Spleen (tissue), 7 donors: Measurements from ENCODE around the gene MAT2B.

Experiments used
- POLR2A ChIP-seq, 3 donors: fragments of 450-650 bp; IDR thresholded peaks; one replicate each; pipeline ENCODE4 v1.5.1; 2017; ENCODE audit warnings: antibody characterized with exemption in 3 of 3, mild to moderate bottlenecking in 1 of 3
- POLR2AphosphoS5 ChIP-seq, 3 donors: sonication (generic); formaldehyde crosslinking; IDR thresholded peaks; one replicate each; pipeline ENCODE4 v1.5.1; 2017; ENCODE audit warnings: antibody characterized with exemption in 3 of 3
- TF ChIP-seq, protein P1 (sequence below), 11 experiments: fragments of 200-600 bp in 7 of 11; fragments of 450-650 bp in 4 of 11; sonication (generic) in 4 of 11; IDR thresholded peaks in 8 of 11; conservative IDR thresholded peaks in 3 of 11; 1 replicate in 7 of 11; 2 replicates in 4 of 11; pipeline versions ENCODE4 v1.4.0 to v1.8.0; 2016 to 2021; ENCODE audit warnings: antibody characterized with exemption in 11 of 11, inconsistent platforms in 4 of 11, mild to moderate bottlenecking in 1 of 11
- donor health status: DM: no; HTN: no; CAD: no; lungs with moderate emphysema.
- donor health status: DM: no; HTN: no; CAD: no.
- donor health status: DM: no; HTN: no; CAD: no.

DNA sequence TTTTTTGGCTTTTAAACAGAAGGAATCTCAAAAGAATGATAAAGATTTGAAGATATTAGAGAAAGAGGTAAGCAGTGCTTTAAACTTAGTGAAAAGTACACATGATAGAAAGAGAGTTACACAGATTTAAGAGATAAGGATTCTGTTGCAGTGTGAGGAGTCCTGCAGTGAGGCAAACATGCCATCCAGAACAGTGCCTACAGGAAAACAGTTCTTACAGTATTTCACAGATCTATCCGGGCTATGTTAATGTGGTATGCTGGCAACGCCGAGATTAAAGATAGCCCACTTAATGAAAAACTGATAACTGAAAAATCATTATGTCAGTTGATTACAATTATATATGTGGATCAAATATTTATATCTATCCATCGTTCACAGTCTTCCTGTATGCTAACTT lies 37.7 kb upstream of the MAT2B start:
- TF ChIP-seq, protein P1, sequence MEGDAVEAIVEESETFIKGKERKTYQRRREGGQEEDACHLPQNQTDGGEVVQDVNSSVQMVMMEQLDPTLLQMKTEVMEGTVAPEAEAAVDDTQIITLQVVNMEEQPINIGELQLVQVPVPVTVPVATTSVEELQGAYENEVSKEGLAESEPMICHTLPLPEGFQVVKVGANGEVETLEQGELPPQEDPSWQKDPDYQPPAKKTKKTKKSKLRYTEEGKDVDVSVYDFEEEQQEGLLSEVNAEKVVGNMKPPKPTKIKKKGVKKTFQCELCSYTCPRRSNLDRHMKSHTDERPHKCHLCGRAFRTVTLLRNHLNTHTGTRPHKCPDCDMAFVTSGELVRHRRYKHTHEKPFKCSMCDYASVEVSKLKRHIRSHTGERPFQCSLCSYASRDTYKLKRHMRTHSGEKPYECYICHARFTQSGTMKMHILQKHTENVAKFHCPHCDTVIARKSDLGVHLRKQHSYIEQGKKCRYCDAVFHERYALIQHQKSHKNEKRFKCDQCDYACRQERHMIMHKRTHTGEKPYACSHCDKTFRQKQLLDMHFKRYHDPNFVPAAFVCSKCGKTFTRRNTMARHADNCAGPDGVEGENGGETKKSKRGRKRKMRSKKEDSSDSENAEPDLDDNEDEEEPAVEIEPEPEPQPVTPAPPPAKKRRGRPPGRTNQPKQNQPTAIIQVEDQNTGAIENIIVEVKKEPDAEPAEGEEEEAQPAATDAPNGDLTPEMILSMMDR (IDR thresholded peaks at IDR 0.05 in 8 of 11, conservative IDR thresholded peaks at IDR 0.05 in 3 of 11) = no peak
- no peak for TF ChIP-seq POLR2A (IDR thresholded peaks at IDR 0.05)
- no peak for TF ChIP-seq POLR2AphosphoS5 (IDR thresholded peaks at IDR 0.05)
